Activated CD4-positive, CD25-positive, alpha-beta regulatory T cell treated with anti-CD3 and anti-CD28 coated beads, Interleukin-2, amount 50 U/mL, for 16 hours (primary cell): ENCODE results near the gene SIVA1.

Experiments
- DNase-seq: peaks from one replicate; pipeline ENCODE4 v3.0.0-alpha.2; 2020; ENCODE audit warnings: low read depth, low spot score

Gene SIVA1

DNA sequence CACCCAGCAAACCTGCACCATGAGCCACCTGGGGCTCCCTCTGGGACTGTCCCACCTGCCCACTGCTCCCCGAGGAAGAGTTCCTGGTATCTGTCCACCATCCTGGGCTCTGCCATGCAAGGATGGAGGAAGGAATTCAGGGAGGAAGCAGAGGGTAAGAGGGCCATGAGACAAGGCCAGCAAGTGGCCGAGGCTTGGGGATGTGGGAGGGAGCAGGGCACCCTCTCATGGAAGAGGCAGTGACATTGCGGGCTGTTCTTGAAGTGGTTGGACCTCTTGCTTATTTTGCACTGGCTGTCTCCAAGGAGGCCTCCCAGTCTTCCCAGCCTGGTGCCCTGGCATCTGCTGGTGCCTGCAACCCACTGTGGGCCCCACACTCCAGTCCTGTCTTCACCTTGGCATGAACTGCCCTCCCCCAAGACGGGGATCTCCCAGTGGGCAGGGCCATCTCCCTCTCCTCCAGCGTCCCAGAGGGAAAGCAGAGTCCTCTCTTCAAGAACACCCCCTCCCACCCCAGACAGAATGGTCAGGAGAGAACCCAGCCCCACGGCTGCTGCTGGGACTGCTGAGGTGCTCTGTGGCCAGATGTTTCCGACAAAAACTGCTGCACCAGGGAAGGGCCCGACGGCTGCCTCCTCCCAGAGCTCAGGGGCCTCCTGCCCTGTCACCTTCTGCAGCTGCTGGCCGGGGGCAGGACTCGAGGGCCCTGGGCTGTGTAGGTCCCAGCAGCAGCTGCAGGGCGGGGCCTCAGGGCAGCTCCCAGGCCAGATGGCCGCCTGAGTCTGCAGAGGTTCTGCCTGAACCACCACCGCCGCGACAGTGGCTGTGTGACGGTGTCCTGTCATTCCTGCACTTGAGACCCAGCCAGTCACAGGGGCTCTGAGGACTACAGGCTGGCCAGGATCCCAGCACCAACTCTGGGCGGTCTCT is 44.4 kb downstream of the SIVA1 start:
- no peak for DNase-seq

- DNase-seq, result no peak
Measured at GRCh38 chr14:104798300-104799243, 45.6 kb downstream of the SIVA1 start.

DNA sequence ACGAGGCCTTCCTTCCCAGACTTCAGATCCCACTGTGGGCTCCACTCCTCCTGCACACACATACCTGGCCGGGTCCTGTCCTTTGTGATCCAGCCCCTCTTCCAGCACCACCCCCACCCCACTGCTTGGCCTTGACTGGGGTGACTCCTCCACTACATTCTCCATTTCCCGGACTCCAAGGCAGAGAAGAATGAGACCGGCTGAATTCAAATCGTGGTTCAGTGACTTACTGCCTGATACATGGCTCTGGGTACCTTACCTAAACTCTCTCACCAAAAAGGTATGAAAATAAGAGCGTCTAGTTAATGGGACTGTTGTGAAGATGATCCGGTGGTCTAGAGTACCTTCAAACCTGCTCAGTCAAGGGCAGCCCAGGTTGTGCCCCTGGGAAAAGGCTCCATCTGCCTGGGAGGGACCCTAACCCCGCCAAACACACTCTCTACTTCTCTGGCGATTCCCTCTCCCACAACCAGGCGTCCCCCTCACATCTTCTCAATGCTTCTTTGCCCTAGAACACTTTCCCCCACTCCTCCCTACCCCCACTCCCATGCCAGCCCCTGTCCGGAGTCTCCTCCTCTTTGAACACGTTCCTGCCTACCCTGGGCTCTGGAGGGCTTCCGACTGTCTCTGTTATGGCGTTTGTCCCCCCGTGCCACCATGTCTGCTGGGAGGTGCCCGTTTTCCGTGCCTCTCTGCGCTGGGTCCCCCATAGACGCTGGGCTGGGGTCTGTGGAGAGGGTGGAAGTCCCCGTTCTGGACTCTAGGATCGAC is 46.5 kb downstream of the SIVA1 start:
- no peak for DNase-seq

- peak; percentile 65 for DNase-seq
Measured at GRCh38 chr14:104800015-104800770, 47.2 kb downstream of the SIVA1 start.

- peak; percentile 29 for DNase-seq
Measured at GRCh38 chr14:104800771-104801519, 48.0 kb downstream of the SIVA1 start, which contains the start of gene ZBTB42. Gene ZBTB42 (plus strand): TSS chr14:104801101. CDS start chr14:104801198, 97 bp downstream.

- DNase-seq, result no peak
Measured at GRCh38 chr14:104801520-104802393, 48.8 kb downstream of the SIVA1 start.

DNA sequence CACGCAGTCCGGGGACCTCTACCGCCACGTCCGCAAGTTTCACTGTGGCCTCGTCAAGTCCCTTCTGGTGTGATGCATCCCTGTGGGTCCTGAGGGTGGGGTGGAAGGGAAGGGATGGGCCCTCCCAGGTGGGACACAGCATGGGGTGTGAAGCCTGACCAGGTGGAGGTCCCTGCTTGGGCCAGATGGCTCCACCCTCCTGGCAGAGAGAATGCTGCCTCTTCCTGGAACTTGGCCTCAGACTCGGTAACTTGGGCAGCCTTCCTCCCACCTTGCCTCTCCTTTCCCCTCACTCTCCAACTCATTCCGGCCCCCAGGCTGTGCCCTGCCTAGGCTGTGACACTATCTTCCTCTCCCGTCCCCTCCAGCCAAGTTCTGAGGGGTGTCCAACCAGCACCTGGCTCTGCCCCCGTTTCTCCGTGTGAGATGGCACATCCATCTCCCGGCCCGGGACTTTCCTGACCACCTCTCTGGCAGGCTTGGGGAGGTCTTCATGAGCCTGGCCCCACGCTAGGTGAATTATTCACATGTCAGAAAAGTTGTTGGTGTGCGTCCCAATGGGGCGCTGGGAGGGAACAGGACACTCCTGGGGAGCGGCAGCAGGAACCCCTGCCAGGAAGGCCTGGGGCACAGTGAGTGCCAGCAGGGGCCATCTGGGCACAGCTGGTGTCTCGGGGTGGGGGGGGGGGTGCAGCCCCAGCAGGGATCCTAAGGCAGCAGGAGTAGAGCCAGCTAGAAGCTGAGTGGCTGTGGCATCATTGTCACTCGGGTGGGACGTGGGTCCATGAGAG is 49.6 kb downstream of the SIVA1 start:
- no peak for DNase-seq

DNA sequence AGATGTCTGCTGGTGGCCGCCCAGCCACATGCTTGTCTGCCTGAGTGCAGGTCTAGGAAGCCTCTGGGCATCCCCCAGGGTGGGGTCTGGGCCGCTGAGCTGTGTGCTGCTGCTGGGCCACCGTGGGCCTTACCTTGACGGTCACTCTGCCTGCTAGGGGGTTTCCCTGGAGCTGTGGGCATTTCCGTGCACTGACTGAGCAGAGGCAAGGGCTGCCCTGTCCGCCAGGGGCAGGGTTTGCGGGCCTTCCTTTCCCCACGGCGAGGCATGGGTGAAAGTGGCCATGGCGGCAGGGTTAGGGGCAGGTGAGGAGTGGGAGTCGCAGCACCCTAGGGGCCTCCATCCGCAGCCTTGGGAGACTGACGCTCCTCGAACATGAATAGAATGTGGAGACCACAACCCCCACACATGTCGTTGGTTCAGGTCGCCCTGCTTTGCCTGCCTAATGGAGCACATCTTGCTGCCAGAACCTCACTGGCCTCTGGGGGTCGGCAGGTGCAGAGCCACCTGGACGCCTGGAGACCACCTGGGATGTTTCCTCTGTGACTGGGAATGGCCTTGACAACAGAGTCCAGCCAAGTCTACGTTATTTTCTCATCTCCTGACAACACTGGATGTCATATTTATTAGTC is 50.4 kb downstream of the SIVA1 start:
- no peak for DNase-seq

DNA sequence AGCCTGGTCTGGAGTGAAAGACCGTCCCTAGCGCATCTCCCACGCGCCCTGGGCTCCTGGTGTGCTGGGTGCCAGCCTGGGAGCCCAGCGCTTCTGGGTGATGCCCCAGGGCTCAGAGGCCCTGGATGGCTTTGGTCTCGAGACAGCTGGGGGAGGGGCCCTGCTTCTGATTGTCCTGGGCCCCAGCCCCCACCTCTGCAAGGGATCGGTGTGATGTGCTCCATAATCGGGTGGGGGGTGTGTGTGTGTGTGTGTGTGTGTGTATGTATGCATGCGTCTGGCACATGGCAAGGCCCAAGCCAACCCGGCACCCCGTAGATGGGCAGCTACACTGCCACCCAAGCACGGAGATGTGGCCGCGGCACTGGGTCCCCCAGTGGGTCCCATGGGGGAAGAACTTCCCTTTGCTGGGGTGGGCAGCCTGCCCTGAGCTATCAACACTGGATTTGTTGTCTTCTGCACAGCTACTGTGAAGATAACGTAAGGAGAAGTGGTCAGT is 51.0 kb downstream of the SIVA1 start:
- DNase-seq, result no peak

DNA sequence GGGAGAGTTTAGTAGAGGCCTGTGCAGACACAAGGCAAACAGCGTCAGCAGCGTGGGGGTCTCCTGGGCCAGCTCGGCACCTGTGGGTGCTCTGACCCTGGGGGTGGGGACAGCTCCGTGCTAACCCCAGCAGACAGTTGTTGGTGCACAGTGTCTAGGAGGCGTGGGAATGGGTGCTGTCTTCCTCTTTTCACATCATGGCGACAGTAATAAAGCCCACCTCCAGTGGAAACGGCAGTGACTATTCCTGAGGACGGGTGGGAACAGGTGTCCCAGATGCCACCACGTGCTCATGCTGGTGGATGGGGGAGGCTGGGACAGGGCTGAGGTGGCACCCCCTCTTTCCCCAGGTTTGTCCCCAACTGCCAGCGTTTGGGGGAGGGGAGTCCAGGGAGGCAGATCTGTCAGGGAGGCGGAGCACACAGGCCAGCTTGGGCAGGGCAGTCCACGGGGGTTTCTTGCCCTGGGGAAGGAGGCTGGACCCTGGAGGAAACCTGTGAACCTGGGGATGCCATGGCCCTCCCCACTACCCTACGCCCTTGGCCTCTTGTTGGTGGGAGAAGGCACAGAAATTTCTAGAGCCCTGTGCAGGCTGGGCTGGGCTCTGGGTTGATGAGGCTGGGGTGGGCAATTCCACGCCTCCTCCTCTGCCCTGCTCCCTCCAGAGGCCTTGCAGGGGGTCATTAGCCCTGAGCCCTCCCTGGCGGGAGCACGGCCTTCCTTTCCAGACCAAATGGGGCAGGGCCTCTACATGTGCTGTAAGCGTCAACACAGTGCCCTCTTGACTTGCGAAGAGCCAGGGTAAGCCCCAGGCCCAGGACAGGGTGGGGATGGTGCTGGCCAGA is 51.8 kb downstream of the SIVA1 start:
- DNase-seq, result no peak

DNA sequence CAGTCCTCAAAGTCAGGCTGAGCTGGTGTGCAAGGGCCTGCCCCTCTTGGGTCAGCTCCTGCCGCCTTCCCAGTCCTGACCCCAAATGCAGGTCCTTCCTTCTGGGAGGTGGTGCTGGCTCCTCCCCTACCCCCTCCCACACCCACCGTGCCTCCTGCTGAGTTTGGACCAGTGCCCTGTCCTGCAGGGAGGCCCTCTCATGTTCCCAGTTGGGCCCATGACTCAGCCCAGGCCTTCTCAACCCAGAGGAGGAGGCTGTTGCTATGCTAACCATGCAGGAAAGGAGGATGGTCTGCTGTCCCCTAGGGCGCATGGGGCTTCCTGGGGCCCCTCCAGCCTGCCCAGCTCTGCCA is 52.4 kb downstream of the SIVA1 start:
- no peak for DNase-seq

GRCh38 chr14:104805941-104806624 is 53.1 kb downstream of the SIVA1 start:
- DNase-seq, result no peak

DNA sequence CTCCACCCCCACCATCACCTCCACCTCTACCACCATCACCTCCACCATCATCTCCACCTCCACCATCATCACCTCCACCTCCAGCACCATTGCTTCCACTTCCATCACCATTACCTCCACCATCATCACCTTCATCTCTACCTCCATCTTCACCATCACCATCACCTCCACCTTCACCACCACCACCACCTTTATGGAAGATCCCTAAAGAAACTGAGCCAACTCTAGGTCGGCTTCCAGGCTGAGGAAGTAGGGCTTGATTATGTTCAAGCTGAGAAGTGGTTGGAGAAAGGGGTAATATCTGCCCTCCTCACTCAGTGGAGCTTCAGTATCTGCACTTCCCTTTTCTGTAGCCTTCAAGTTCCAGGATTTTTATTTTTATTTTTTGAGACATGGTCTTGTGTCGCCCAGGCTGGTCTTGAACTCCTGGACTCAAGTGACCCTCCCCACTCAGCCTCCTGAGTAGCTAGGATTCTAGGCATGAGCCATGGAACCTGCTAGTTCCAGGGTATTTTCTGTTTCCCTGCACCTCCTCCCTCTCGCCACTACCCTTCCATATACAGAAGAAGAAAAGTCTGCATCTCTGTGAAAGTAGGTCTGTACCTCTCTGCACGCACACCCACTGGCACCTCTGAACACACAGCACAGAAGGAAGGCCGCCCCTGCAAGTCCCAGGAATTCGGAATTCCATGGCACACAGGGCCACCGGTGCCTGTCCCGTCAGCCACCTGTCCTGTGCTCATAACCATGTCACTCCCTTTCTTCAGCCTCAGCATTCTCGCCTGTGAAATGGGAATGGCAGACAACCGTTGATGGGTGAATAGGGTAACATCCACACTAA is 53.9 kb downstream of the SIVA1 start:
- no peak for DNase-seq

DNA sequence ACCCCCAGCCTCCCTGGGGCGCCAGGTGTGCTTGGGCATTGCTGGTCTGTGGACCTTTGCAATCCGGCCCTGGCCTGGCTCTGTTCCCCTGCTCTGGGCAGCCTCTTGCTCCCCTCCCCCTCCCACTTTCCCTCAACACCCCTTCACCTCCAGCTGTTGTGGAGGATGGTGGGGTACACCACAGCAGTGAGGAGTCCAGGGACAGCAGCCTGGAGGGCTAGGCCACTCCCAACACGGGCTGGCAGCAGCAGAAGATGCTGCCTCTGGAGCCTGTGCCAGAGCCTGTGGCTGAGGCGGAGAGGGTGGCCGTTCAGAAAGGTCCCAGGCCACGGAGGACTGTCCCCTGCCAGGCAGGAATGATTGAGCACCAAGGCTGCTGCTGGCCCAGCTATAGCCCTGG is 55.5 kb downstream of the SIVA1 start:
- no peak for DNase-seq
